OCI-LY3 (cell line): ENCODE data around the gene N4BP2L2.

Experiments used
- EZH2phosphoT487 ChIP-seq: fragments of 200-600 bp; shearing (Covaris generic); IDR thresholded peaks from 2 replicates; pipeline ENCODE4 v1.6.1; 2018; ENCODE audit warnings: antibody characterized with exemption, mixed run types, low read depth
- TF ChIP-seq, protein P1 (sequence below): fragments of 200-600, 300-600 bp; sonication (generic); IDR thresholded peaks from 2 replicates; pipeline ENCODE4 v1.5.1; 2014; ENCODE audit warnings: antibody characterized with exemption, low read length, low read depth

GRCh38 chr13:32504263-32504662 lies 34.3 kb downstream of the N4BP2L2 start:
- TF ChIP-seq, protein P1, sequence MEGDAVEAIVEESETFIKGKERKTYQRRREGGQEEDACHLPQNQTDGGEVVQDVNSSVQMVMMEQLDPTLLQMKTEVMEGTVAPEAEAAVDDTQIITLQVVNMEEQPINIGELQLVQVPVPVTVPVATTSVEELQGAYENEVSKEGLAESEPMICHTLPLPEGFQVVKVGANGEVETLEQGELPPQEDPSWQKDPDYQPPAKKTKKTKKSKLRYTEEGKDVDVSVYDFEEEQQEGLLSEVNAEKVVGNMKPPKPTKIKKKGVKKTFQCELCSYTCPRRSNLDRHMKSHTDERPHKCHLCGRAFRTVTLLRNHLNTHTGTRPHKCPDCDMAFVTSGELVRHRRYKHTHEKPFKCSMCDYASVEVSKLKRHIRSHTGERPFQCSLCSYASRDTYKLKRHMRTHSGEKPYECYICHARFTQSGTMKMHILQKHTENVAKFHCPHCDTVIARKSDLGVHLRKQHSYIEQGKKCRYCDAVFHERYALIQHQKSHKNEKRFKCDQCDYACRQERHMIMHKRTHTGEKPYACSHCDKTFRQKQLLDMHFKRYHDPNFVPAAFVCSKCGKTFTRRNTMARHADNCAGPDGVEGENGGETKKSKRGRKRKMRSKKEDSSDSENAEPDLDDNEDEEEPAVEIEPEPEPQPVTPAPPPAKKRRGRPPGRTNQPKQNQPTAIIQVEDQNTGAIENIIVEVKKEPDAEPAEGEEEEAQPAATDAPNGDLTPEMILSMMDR, result no peak
- no peak for TF ChIP-seq EZH2phosphoT487
